ENCODE data around the gene CCDC63.

CCDC63 gene

GRCh38 chr12:110888256-110888991 is 41.6 kb downstream of the CCDC63 start:
- DNase-seq = no peak

- DNase-seq = no peak
Observed at GRCh38 chr12:110889361-110889760, 42.6 kb downstream of the CCDC63 start.

GRCh38 chr12:110893956-110894355 is 47.2 kb downstream of the CCDC63 start:
- no peak for DNase-seq

GRCh38 chr12:110896559-110896958 is 49.8 kb downstream of the CCDC63 start:
- no peak for DNase-seq

GRCh38 chr12:110901401-110901800 is 54.6 kb downstream of the CCDC63 start:
- no peak for DNase-seq

- no peak for DNase-seq
Observed at GRCh38 chr12:110903511-110903910, 56.7 kb downstream of the CCDC63 start.

GRCh38 chr12:110906083-110906482 is 59.3 kb downstream of the CCDC63 start:
- no peak for DNase-seq

GRCh38 chr12:110906516-110906915 is 59.7 kb downstream of the CCDC63 start:
- no peak for DNase-seq

GRCh38 chr12:110906985-110907384 is 60.2 kb downstream of the CCDC63 start:
- no peak for DNase-seq

GRCh38 chr12:110907583-110907982 is 60.8 kb downstream of the CCDC63 start:
- no peak for DNase-seq

- no peak for DNase-seq
Observed at GRCh38 chr12:110908377-110909152, 61.8 kb downstream of the CCDC63 start.

- no peak for DNase-seq
Observed at GRCh38 chr12:110912263-110912662, 65.5 kb downstream of the CCDC63 start.

GRCh38 chr12:110913119-110914056 is 66.6 kb downstream of the CCDC63 start:
- DNase-seq = no peak

GRCh38 chr12:110916295-110916875 is 69.6 kb downstream of the CCDC63 start:
- no peak for DNase-seq

GRCh38 chr12:110917467-110917866 is 70.7 kb downstream of the CCDC63 start:
- DNase-seq = no peak

GRCh38 chr12:110917961-110918360 is 71.2 kb downstream of the CCDC63 start:
- DNase-seq = no peak

GRCh38 chr12:110919720-110920119 is 72.9 kb downstream of the CCDC63 start:
- no peak for DNase-seq

GRCh38 chr12:110920324-110920910 is 73.6 kb downstream of the CCDC63 start, which contains the start of gene MYL2:
Gene MYL2 (minus strand): TSS chr12:110920579. CDS start chr12:110920529, 50 bp downstream.
- DNase-seq = no peak

- DNase-seq = no peak
Observed at GRCh38 chr12:110921262-110921661, 74.5 kb downstream of the CCDC63 start.

- DNase-seq = no peak
Observed at GRCh38 chr12:110922652-110923051, 75.9 kb downstream of the CCDC63 start.

- no peak for DNase-seq
Observed at GRCh38 chr12:110923192-110923591, 76.4 kb downstream of the CCDC63 start.

- DNase-seq = no peak
Observed at GRCh38 chr12:110923692-110924334, 77.0 kb downstream of the CCDC63 start.

All from NCI-H2107 (cell line).